K562 (cell line): ENCODE measurements around the gene APC2. TPM values are rescaled to one million over a fixed set of nuclear protein-coding genes. Genes with fewer than 3 reads are reported as not detected.
A peak's percentile ranks its signal among the peaks of the same experiment; 100 is the strongest.

Experiments
- ATAC-seq: fragments of 200-7000 bp; cut with Tn5 transposase; 3 replicates; pipeline ENCODE4 v1.9.1; 2020; ENCODE audit warnings: moderate library complexity
- BruUV-seq: library from RNA; stranded (reverse); fragments of 400-500 nt; replicated peaks from 2 replicates; lab custom pipeline; 2021; lab: Mats Ljungman, UMichigan
- CTCF ChIA-PET: fragments of 300-600 bp; formaldehyde crosslinking; extraction: SDS; loops from one replicate; lab custom pipeline; 2021; ENCODE audit warnings: low intra/inter-chr PET ratio; lab: Yijun Ruan, JAX
- POLR2A ChIA-PET: fragments of 300-600, 350-650 bp; sonication (Branson Sonifier 250); formaldehyde crosslinking; extraction: SDS; loops from one replicate; lab custom pipeline; 2021; ENCODE audit warnings: antibody characterized with exemption, inconsistent platforms; lab: Yijun Ruan, JAX
- DNase-seq, 4 experiments: peaks; one replicate each; pipeline versions ENCODE4 v3.0.0 to v3.0.0-alpha.2; 2011 to 2018; ENCODE audit warnings: low spot score in 3 of 4, mixed read lengths in 3 of 4; ENCODE audit errors: extremely low read depth in 1 of 4
- FAIRE-seq: peaks from 2 replicates; lab custom pipeline; 2011; peaks lifted over from hg19 to GRCh38; lab: Jason Lieb, UNC
- H2AFZ ChIP-seq: 2 replicates; pipeline ENCODE4 v1.6.0; 2011; ENCODE audit warnings: low read depth, low read length, control low read depth, inconsistent platforms
- H3K27ac ChIP-seq: fragments of 200-600 bp; 3 replicates; pipeline ENCODE4 v1.8.0; 2011; ENCODE audit warnings: low read depth, mild to moderate bottlenecking, control low read depth, inconsistent platforms, low read length, moderate library complexity, mixed read lengths; ENCODE audit errors: extremely low read depth
- H3K27me3 ChIP-seq, 2 experiments: fragments of 300-600 bp in 1 of 2; 2 replicates in 1 of 2; 3 replicates in 1 of 2; pipeline versions ENCODE4 v1.6.0 to v1.8.0; 2011; ENCODE audit warnings: inconsistent platforms in 2 of 2, low read length in 2 of 2, mild to moderate bottlenecking in 1 of 2, mixed read lengths in 1 of 2, moderate library complexity in 1 of 2; ENCODE audit not compliant: control insufficient read depth in 2 of 2, insufficient read depth in 2 of 2
- H3K36me3 ChIP-seq: fragments of 300-600 bp; 3 replicates; pipeline ENCODE4 v1.8.0; 2011; ENCODE audit warnings: mild to moderate bottlenecking, low read length, inconsistent platforms; ENCODE audit not compliant: control insufficient read depth, insufficient read depth
- H3K4me1 ChIP-seq, 2 experiments: fragments of 200-600 bp in 1 of 2; replicated peaks in 1 of 2; 2 replicates in 1 of 2; 3 replicates in 1 of 2; pipeline versions ENCODE4 v1.5.1 to v1.8.0; 2011; ENCODE audit warnings: inconsistent platforms in 2 of 2, low read length in 2 of 2, mild to moderate bottlenecking in 1 of 2, mixed read lengths in 1 of 2, moderate library complexity in 1 of 2; ENCODE audit not compliant: control insufficient read depth in 2 of 2, insufficient read depth in 2 of 2
- H3K4me2 ChIP-seq: 2 replicates; pipeline ENCODE4 v1.6.1; 2011; ENCODE audit warnings: low read length, control low read depth, inconsistent platforms, mixed read lengths; ENCODE audit not compliant: insufficient read depth
- H3K4me3 ChIP-seq: fragments of 200-600 bp; sonication (generic), shearing (Covaris generic); 2 replicates; pipeline ENCODE4 v1.5.1; 2016; ENCODE audit warnings: control low read depth, inconsistent platforms
- H3K79me2 ChIP-seq: fragments of 200-600 bp; 3 replicates; pipeline ENCODE4 v1.8.0; 2011; ENCODE audit warnings: low read length, inconsistent platforms; ENCODE audit not compliant: control insufficient read depth, insufficient read depth
- H3K9ac ChIP-seq, 2 experiments: 2 replicates each; pipeline versions ENCODE4 v1.6.0 to v1.6.1; 2011; ENCODE audit warnings: low read depth in 2 of 2, low read length in 2 of 2, control low read depth in 1 of 2, inconsistent platforms in 1 of 2, mild to moderate bottlenecking in 1 of 2, mixed read lengths in 1 of 2; ENCODE audit not compliant: insufficient read depth in 1 of 2
- H3K9me1 ChIP-seq: one replicate; pipeline ENCODE4 v1.6.0; 2011; ENCODE audit warnings: inconsistent platforms, mild to moderate bottlenecking, low read length, moderate library complexity; ENCODE audit not compliant: control insufficient read depth, insufficient read depth
- H3K9me3 ChIP-seq: replicated peaks from 2 replicates; pipeline ENCODE4 v1.5.1; 2011; ENCODE audit warnings: low read depth, low read length, inconsistent platforms; ENCODE audit not compliant: control insufficient read depth, insufficient read depth
- H4K20me1 ChIP-seq: replicated peaks from 2 replicates; pipeline ENCODE4 v1.6.1; 2011; ENCODE audit warnings: low read length, inconsistent platforms, mixed read lengths; ENCODE audit not compliant: control insufficient read depth, insufficient read depth
- CLOCK ChIP-seq: fragments of 250-450 bp; sonication (Bioruptor Pico); IDR thresholded peaks from 2 replicates; pipeline ENCODE4 v1.4.0; 2020; ENCODE audit warnings: mild to moderate bottlenecking, moderate library complexity, borderline replicate concordance
- ELF1 ChIP-seq: fragments of 200-800 bp; sonication (Bioruptor generic); IDR thresholded peaks from 2 replicates; pipeline ENCODE4 v1.6.1; 2016; ENCODE audit warnings: missing genetic modification characterization, missing compliant biosample characterization
- POLR2A ChIP-seq: fragments of 450-650 bp; conservative IDR thresholded peaks from 2 replicates; pipeline ENCODE4 v1.6.1; 2016
- POLR2G ChIP-seq: fragments of 200-400 bp; formaldehyde crosslinking; IDR thresholded peaks from 2 replicates; pipeline ENCODE4 v1.6.1; 2017; ENCODE audit warnings: low read depth, mild to moderate bottlenecking, antibody characterized with exemption, low read length, moderate library complexity
- RBM22 ChIP-seq: fragments of 200-400 bp; formaldehyde crosslinking; IDR thresholded peaks from 2 replicates; pipeline ENCODE4 v1.6.1; 2018; ENCODE audit warnings: low read length, low read depth; ENCODE audit not compliant: poor library complexity, severe bottlenecking
- SUPT5H ChIP-seq: fragments of 450-650 bp; IDR thresholded peaks from 2 replicates; pipeline ENCODE4 v1.6.1; 2016
- WGBS: fragments of 100-300 bp; shearing (Covaris generic); methylation state at CpG from one replicate; pipeline ENCODE4 v1.1.6; 2016; ENCODE audit warnings: low coverage, mixed read lengths; ENCODE audit not compliant: insufficient coverage; ENCODE audit errors: missing lambda C conversion rate; 5-methylcytosine and 5-hydroxymethylcytosine counted together
- in situ Hi-C: fragments of 300-500 bp; cut with MboI; formaldehyde crosslinking; loops from 4 replicates; pipeline ENCODE4 v1.15.0; 2018; ENCODE audit warnings: inconsistent platforms, mixed read lengths
- intact Hi-C: fragments of 100-400 bp; cut with micrococcal nuclease; formaldehyde crosslinking; loops from 2 replicates; pipeline ENCODE4 v1.14.2; 2022
- polyA plus RNA-seq, 8 experiments: library from polyadenylated mRNA; depleted of rRNA in 4 of 8; stranded (reverse) in 5 of 8; unstranded in 3 of 8; fragments of >200 nt; fragmentation: Nextera tagmentation in 2 of 8; fragmentation: Illumina TruSeq in 1 of 8; extraction: Ambion mirVana in 2 of 8; extraction: Trizol in 1 of 8; gene quantifications; 2 replicates each; pipeline versions ENCODE4 v1.2.1 to v1.2.3, GENCODE V29; 2011 to 2014; ENCODE audit warnings: inconsistent platforms in 1 of 8, missing spikeins in 1 of 8
- total RNA-seq, 7 experiments: library from RNA; depleted of rRNA in 6 of 7; stranded (reverse); fragments of >200 nt in 6 of 7; fragmentation: Illumina TruSeq in 2 of 7; extraction: Trizol in 2 of 7; gene quantifications; 2 replicates each; pipeline versions ENCODE4 v1.2.1 to v1.2.3, GENCODE V29; 2011 to 2021; ENCODE audit warnings: low replicate concordance in 1 of 7

APC2 gene
- total and polyA plus RNA-seq, 9 of the 15 experiments (the other 6 are each of a cell fraction or from before 2014, with no cell fraction given), result 0.01 to 0.40 (median 0.05) TPM; not detected in 3

- intact Hi-C loops, result no loop called here
- WGBS, result 94% methylated on average over 15 of the region's 15 CpGs
These were observed 29.3 kb upstream of the APC2 start for GRCh38 chr19:1420590-1420989.

More at GRCh38 chr19:1420590-1420989, 29.3 kb upstream of the APC2 start:
- no peak for FAIRE-seq
- H3K9me1 ChIP-seq, result peaks cover 21% of the 10 kb centered on the region
- in situ Hi-C loops, result no loop called here
- ChIA-PET POLR2A (interaction anchor here (0.6 to 1.4 kb wide), 2 partner anchors 19 to 50 kb away, joined by 3 read pairs; no protein-coding TSS in a partner anchor), CTCF (no interaction called here)
- no peak for ATAC-seq
- H3K4me1 ChIP-seq, result peaks cover 12 to 59% of the 10 kb centered on the region in 2 experiments
- no peak overlapping the region for H3K9ac ChIP-seq
- peaks cover 90% of the 10 kb centered on the region for H3K79me2 ChIP-seq
- no peak overlapping the region for H3K4me3 ChIP-seq
- peaks cover 48% of the 10 kb centered on the region for H4K20me1 ChIP-seq
- H3K27me3 ChIP-seq, result no peaks in the 10 kb centered on the region
- H3K27ac ChIP-seq, result no peak overlapping the region; the same call in 2 of the 3 replicates
- BruUV-seq, result no TSS peak
- peaks cover 98% of the 10 kb centered on the region for H3K36me3 ChIP-seq
- TF ChIP-seq SUPT5H (peak; percentile 44), RBM22 (peak; percentile 19), POLR2A (0 out of 2 replicates have a peak, but pooled peaks have one; percentile 43), CLOCK (CRISPR knock-in tag) (no peak), POLR2G (0 out of 2 replicates have a peak, but pooled peaks have one; percentile 49), ELF1 (tag) (no peak)
- no peaks in the 10 kb centered on the region for H3K9me3 ChIP-seq
- no peak for DNase-seq
- H2AFZ ChIP-seq, result no peak overlapping the region
- H3K4me2 ChIP-seq, result no peak overlapping the region
